HCT116 (cell line): ENCODE measurements around the gene CCBE1. TPM values are rescaled to one million over a fixed set of nuclear protein-coding genes. Genes with fewer than 3 reads are reported as not detected.

Experiments
- ATAC-seq: fragments of 200-7000 bp; cut with Tn5 transposase; 2 replicates; pipeline ENCODE4 v1.9.1; 2020; ENCODE audit warnings: mild to moderate bottlenecking, moderate library complexity
- BruUV-seq: library from RNA; stranded (reverse); fragments of 400-500 nt; replicated peaks from 2 replicates; lab custom pipeline; 2021; lab: Mats Ljungman, UMichigan
- CTCF ChIA-PET: fragments of 300-600 bp; sonication (Branson Sonifier 250); formaldehyde crosslinking; loops from one replicate; lab custom pipeline; 2021; ENCODE audit warnings: antibody characterized with exemption; lab: Charles Lee
- POLR2A ChIA-PET: fragments of 300-600, 350-600 bp; sonication (Branson Sonifier 250); formaldehyde crosslinking; loops from one replicate; lab custom pipeline; 2021; ENCODE audit warnings: antibody characterized with exemption; lab: Charles Lee
- RAD21 ChIA-PET, 2 experiments: fragments of 300-600 bp; sonication (Branson Sonifier 250); formaldehyde crosslinking; loops; one replicate each; lab custom pipeline; 2023; ENCODE audit warnings: low total read pairs in 2 of 2; ENCODE audit not compliant: uncharacterized antibody in 2 of 2, unreplicated experiment in 2 of 2, low non-redundant PET in 1 of 2; lab: Charles Lee
- DNase-seq: peaks from one replicate; pipeline ENCODE4 v3.0.0-alpha.2; 2010; ENCODE audit warnings: low read depth, low spot score
- H2AFZ ChIP-seq: fragments of 200-600 bp; shearing (Covaris generic), sonication (generic); 2 replicates; pipeline ENCODE4 v1.6.1; 2017; ENCODE audit warnings: low read depth, mixed run types, mixed read lengths, antibody characterized with exemption, low read length; ENCODE audit not compliant: poor library complexity, severe bottlenecking
- H3K27ac ChIP-seq: 2 replicates; pipeline ENCODE4 v1.5.1; 2012; ENCODE audit warnings: low read depth, low read length
- H3K27me3 ChIP-seq: fragments of 200-600 bp; sonication (generic); 2 replicates; pipeline ENCODE4 v1.6.1; 2016; ENCODE audit warnings: mixed run types, low read length, mixed read lengths; ENCODE audit not compliant: insufficient read depth
- H3K36me3 ChIP-seq, 2 experiments: fragments of 200-500 bp in 1 of 2; fragments of 200-600 bp in 1 of 2; sonication (Bioruptor generic) in 1 of 2; sonication (generic) in 1 of 2; 2 replicates each; pipeline versions ENCODE4 v1.5.1 to v1.6.1; 2014 to 2016; ENCODE audit warnings: low read length in 2 of 2, inconsistent platforms in 1 of 2, mixed read lengths in 1 of 2, mixed run types in 1 of 2; ENCODE audit not compliant: insufficient read depth in 2 of 2, control insufficient read depth in 1 of 2
- H3K4me1 ChIP-seq, 2 experiments: fragments of 200-600 bp in 1 of 2; sonication (generic) in 1 of 2; 2 replicates each; pipeline versions ENCODE4 v1.5.1 to v1.6.1; 2012 to 2017; ENCODE audit warnings: low read length in 2 of 2, inconsistent platforms in 1 of 2, mild to moderate bottlenecking in 1 of 2, mixed read lengths in 1 of 2, mixed run types in 1 of 2, moderate library complexity in 1 of 2; ENCODE audit not compliant: insufficient read depth in 2 of 2, control insufficient read depth in 1 of 2
- H3K4me2 ChIP-seq: fragments of 200-600 bp; sonication (generic); 2 replicates; pipeline ENCODE4 v1.6.1; 2017; ENCODE audit warnings: mixed run types, low read length, mixed read lengths
- H3K4me3 ChIP-seq, 2 experiments: fragments of 200-600 bp in 1 of 2; sonication (generic) in 1 of 2; replicated peaks in 1 of 2; 2 replicates each; pipeline ENCODE4 v1.5.1; 2011 to 2016; ENCODE audit warnings: low read length in 2 of 2, control low read depth in 1 of 2, low read depth in 1 of 2, mild to moderate bottlenecking in 1 of 2, mixed read lengths in 1 of 2, mixed run types in 1 of 2
- H3K79me2 ChIP-seq: fragments of 200-600 bp; sonication (generic); 2 replicates; pipeline ENCODE4 v1.6.1; 2017; ENCODE audit warnings: mild to moderate bottlenecking, mixed run types, low read length, moderate library complexity, mixed read lengths; ENCODE audit not compliant: insufficient read depth
- H3K9ac ChIP-seq: fragments of 200-600 bp; sonication (generic); 2 replicates; pipeline ENCODE4 v1.6.1; 2016; ENCODE audit warnings: low read length, mixed read lengths
- H3K9me2 ChIP-seq: fragments of 200-600 bp; sonication (generic), shearing (Covaris generic); 2 replicates; pipeline ENCODE4 v1.6.1; 2017; ENCODE audit warnings: mixed run types, mild to moderate bottlenecking, moderate library complexity; ENCODE audit not compliant: insufficient read depth
- H3K9me3 ChIP-seq, 2 experiments: fragments of 200-500 bp in 1 of 2; fragments of 200-600 bp in 1 of 2; sonication (Bioruptor generic) in 1 of 2; sonication (generic) in 1 of 2; 2 replicates each; pipeline ENCODE4 v1.6.1; 2014 to 2017; ENCODE audit warnings: low read length in 2 of 2, mixed read lengths in 2 of 2, inconsistent platforms in 1 of 2, low read depth in 1 of 2, mild to moderate bottlenecking in 1 of 2, mixed run types in 1 of 2, moderate library complexity in 1 of 2; ENCODE audit not compliant: control insufficient read depth in 1 of 2, insufficient read depth in 1 of 2
- H4K20me1 ChIP-seq: fragments of 200-600 bp; sonication (generic), shearing (Covaris generic); 2 replicates; pipeline ENCODE4 v1.6.1; 2017; ENCODE audit warnings: mixed run types, mild to moderate bottlenecking, moderate library complexity; ENCODE audit not compliant: insufficient read depth
- ATF3 ChIP-seq: IDR thresholded peaks from 2 replicates; pipeline ENCODE4 v1.6.1; 2012
- CBX3 ChIP-seq: IDR thresholded peaks from 2 replicates; pipeline ENCODE4 v1.6.1; 2012; ENCODE audit warnings: low read depth
- CEBPB ChIP-seq: IDR thresholded peaks from 2 replicates; pipeline ENCODE4 v1.6.1; 2012; ENCODE audit warnings: low read depth
- EGR1 ChIP-seq: IDR thresholded peaks from 2 replicates; pipeline ENCODE4 v1.6.1; 2012; ENCODE audit warnings: low read depth
- EZH2 ChIP-seq: fragments of 200-600 bp; sonication (generic); IDR thresholded peaks from 2 replicates; pipeline ENCODE4 v1.6.1; 2017; ENCODE audit warnings: antibody characterized with exemption, mixed run types
- EZH2phosphoT487 ChIP-seq: fragments of 200-600 bp; IDR thresholded peaks from 2 replicates; pipeline ENCODE4 v1.6.1; 2018; ENCODE audit warnings: antibody characterized with exemption, borderline replicate concordance
- JUND ChIP-seq: IDR thresholded peaks from 2 replicates; pipeline ENCODE4 v1.6.1; 2012
- MAX ChIP-seq: IDR thresholded peaks from 2 replicates; pipeline ENCODE4 v1.6.1; 2012
- POLR2A ChIP-seq: IDR thresholded peaks from 2 replicates; pipeline ENCODE4 v1.7.0; 2011; ENCODE audit warnings: borderline replicate concordance; ENCODE audit not compliant: insufficient read depth, insufficient read length; ENCODE audit errors: extremely low read depth
- POLR2AphosphoS5 ChIP-seq: IDR thresholded peaks from 2 replicates; pipeline ENCODE4 v1.6.1; 2011; ENCODE audit warnings: mild to moderate bottlenecking, low read depth, low read length, moderate library complexity
- REST ChIP-seq: IDR thresholded peaks from 2 replicates; pipeline ENCODE4 v1.6.1; 2012; ENCODE audit warnings: low read depth
- SP1 ChIP-seq: IDR thresholded peaks from 2 replicates; pipeline ENCODE4 v1.6.1; 2012; ENCODE audit warnings: low read depth
- SRF ChIP-seq: IDR thresholded peaks from 2 replicates; pipeline ENCODE4 v1.6.1; 2012; ENCODE audit warnings: low read depth
- TCF7L2 ChIP-seq: IDR thresholded peaks from 2 replicates; pipeline ENCODE4 v1.7.0; 2011; ENCODE audit warnings: borderline replicate concordance, inconsistent platforms; ENCODE audit not compliant: insufficient read depth, insufficient read length; ENCODE audit errors: extremely low read depth
- ZBTB33 ChIP-seq: IDR thresholded peaks from 2 replicates; pipeline ENCODE4 v1.6.1; 2011; ENCODE audit warnings: mild to moderate bottlenecking, low read length, moderate library complexity; ENCODE audit not compliant: insufficient replicate concordance; ENCODE audit errors: extremely low read depth
- ZNF274 ChIP-seq: fragments of 200-500 bp; sonication (Bioruptor generic); IDR thresholded peaks from 2 replicates; pipeline ENCODE4 v1.6.1; 2014; ENCODE audit warnings: mild to moderate bottlenecking, low read depth, low read length, inconsistent platforms
- intact Hi-C: fragments of 100-400 bp; cut with micrococcal nuclease; formaldehyde crosslinking; loops from 2 replicates; pipeline ENCODE4 v1.10.0; 2022
- total RNA-seq: library from RNA; stranded (reverse); gene quantifications from one replicate; pipeline ENCODE4 v1.2.1, GENCODE V29; 2021; ENCODE audit not compliant: unreplicated experiment

CCBE1 gene
- total RNA-seq, 1 experiment from 2014 or later = 0.84 TPM

- ChIA-PET POLR2A (no interaction called here), CTCF (interaction anchor here (1.1 kb wide), 1 partner anchor 359 kb away, joined by 3 read pairs; no protein-coding TSS in a partner anchor), RAD21 (no interaction called here)
- H3K9me2 ChIP-seq = no peaks in the 10 kb centered on the region
- no peaks in the 10 kb centered on the region for H3K79me2 ChIP-seq
- no peaks in the 10 kb centered on the region for H3K9me3 ChIP-seq
- H3K9ac ChIP-seq = no peak overlapping the region
- no peak overlapping the region for H2AFZ ChIP-seq
- no peak for TF ChIP-seq ZNF274
- TF ChIP-seq POLR2A = no peak
- no peak for TF ChIP-seq EZH2
- no peak for TF ChIP-seq EZH2phosphoT487
- no peak for TF ChIP-seq SP1
- TF ChIP-seq MAX = no peak
- no peak for TF ChIP-seq EGR1
- no peak for TF ChIP-seq REST
- no peak for TF ChIP-seq ZBTB33
- TF ChIP-seq ATF3 = no peak
- no peak for TF ChIP-seq CBX3
- no peak for TF ChIP-seq POLR2AphosphoS5
- TF ChIP-seq CEBPB = no peak
- TF ChIP-seq SRF = no peak
- no peak for TF ChIP-seq TCF7L2
- TF ChIP-seq JUND = no peak
- DNase-seq (no peak), ATAC-seq (no peak)
- H3K27me3 ChIP-seq = no peaks in the 10 kb centered on the region
- BruUV-seq = no TSS peak
- no peaks in the 10 kb centered on the region for H4K20me1 ChIP-seq
- no peak overlapping the region for H3K27ac ChIP-seq
- H3K4me3 ChIP-seq = no peak overlapping the region
- intact Hi-C loops = no loop called here
- no peaks in the 10 kb centered on the region for H3K4me1 ChIP-seq
- H3K36me3 ChIP-seq = no peaks in the 10 kb centered on the region
- no peak overlapping the region for H3K4me2 ChIP-seq
These were observed 232.7 kb downstream of the CCBE1 start for GRCh38 chr18:59464486-59464885.
